Inflammatory macrophage (primary cell): ENCODE data around the gene PDE7B.
"Not testable (repeated sequence)": the region's sequence is repeated elsewhere in the genome, so short reads cannot be mapped to it uniquely, and the experiment has no call there.

Experiments used
- DNase-seq, 2 donors: peaks; one replicate each; pipeline ENCODE4 v3.0.0-alpha.2; 2020 to 2022

Gene PDE7B

DNA sequence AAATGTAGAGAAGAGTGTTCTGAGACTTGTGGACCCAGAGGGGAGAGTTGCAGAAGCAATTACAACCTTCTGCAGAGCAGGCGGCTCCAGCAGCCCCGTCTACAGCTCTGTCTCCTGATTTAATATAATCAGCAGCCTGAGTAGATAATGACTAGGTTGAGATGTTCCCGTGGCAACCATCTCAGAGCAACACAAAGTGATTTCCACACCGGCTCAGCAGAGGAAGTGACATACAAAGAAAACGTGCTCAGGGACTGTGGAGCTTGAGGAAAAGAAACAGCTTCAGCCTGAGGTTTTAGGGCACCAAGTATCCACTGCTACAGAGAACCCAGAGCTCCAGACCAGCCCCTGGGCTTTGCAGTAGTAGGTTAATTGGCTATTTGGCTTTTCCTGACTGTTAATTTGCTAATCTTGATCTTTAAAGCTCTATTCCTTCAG is 262.3 kb downstream of the PDE7B start:
- DNase-seq: peak; percentile 72 to 75

DNA sequence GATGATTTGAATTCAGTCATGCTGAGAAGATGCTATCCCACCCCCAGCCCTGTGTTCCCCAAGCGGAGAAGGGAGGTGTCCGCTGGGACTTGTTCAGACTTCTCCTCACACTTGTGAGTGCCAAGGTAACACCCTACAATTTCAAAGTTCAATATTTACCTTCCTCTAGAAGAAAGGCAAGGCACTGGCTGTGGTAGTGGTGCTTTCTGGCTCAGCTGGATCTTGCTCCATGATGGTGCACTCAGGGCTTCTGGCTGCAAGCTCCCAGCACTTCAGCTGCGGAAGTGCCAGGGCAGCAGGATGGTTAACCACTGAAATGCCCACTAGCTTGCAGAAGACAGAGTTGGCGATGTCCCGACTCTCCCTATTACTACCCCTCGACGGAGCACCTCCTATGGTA is 263.2 kb downstream of the PDE7B start:
- DNase-seq: no peak

- DNase-seq: no peak
Observed at GRCh38 chr6:136115941-136116340, 264.4 kb downstream of the PDE7B start.

- DNase-seq: peak in 1 of 2 donors; percentile 2
Observed at GRCh38 chr6:136117081-136117480, 265.6 kb downstream of the PDE7B start.

DNA sequence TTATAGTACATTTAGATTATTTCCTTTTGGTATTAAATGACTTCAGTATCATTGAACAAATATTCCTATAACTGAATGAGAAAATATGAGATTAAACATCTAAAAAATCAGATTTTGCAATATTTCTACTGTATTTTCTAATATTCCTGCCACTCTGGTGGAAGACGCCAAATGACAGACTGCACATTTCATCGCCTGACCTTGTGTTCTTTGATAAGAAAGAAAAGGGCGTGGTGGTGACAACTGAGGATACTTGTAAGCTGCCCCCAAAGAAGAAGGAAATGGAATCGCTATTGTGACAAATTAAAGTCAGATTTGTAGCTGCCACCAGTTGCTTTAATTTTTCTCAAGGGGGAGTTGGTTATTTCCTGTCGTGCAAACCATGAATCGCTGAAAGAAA is 267.3 kb downstream of the PDE7B start:
- no peak for DNase-seq

DNA sequence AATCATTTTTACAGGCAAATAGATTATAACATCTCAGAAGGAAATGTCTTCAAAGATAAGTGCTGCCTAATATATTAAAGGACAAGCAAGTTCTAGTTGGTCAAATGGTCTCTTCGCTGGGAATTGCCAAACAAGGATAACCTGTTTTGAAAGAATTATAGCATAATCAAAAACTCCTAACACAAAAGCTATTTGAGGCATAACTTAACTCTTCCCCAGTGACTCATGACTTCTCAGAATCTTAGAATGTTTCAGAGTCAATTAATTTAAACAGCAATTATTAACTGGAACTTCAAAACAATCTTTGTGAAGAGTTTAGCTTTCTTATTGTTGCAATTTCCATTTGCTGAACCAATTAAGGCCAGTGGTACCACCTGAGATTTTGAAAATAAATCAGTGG is 272.0 kb downstream of the PDE7B start:
- no peak for DNase-seq

DNA sequence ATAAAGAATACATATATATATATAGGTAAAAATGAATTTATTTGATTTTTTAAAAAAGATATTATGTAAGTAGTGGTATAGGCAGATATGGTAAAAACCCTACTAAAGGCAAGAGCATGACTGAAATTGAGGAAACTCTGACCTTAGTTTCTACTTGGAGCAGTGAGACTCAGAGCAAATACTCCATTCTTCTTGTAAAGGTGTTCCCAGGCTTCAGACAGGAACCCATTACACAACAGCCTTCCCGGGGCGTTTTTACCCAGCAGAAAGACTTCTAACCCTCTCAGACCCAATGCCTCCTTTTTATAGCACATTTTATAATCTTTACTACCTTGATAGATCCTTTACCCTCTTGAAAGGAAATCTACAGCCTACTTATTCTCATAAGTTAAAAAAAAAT is 274.1 kb downstream of the PDE7B start:
- DNase-seq: no peak

- DNase-seq: no peak
Observed at GRCh38 chr6:136127873-136128272, 276.4 kb downstream of the PDE7B start.

- DNase-seq: peak; percentile 33 to 39
Observed at GRCh38 chr6:136129365-136129764, 277.9 kb downstream of the PDE7B start.

GRCh38 chr6:136134268-136134667 is 282.8 kb downstream of the PDE7B start:
- DNase-seq: no peak

DNA sequence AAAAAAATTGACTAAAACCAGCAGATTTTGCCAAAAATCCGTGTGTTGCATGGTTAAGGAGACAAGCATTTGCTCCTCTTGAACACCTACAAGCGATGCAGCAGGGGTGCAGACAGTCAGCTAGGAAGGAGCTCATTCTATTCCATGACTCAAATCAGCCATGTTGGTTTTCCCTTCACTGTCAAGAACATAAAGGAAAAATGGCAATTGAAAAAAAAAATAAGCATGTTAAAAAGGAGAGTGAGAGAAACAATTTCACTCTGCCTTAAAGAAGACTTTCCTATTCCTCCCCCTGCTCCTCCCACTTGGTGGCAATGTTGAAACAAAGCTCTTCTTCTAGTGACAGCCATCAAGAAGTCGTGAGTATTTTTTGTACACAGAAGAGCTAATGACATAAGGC is 283.2 kb downstream of the PDE7B start:
- no peak for DNase-seq

- no peak for DNase-seq
Observed at GRCh38 chr6:136136274-136136673, 284.8 kb downstream of the PDE7B start.

GRCh38 chr6:136137008-136137692 is 285.6 kb downstream of the PDE7B start:
- no peak for DNase-seq

DNA sequence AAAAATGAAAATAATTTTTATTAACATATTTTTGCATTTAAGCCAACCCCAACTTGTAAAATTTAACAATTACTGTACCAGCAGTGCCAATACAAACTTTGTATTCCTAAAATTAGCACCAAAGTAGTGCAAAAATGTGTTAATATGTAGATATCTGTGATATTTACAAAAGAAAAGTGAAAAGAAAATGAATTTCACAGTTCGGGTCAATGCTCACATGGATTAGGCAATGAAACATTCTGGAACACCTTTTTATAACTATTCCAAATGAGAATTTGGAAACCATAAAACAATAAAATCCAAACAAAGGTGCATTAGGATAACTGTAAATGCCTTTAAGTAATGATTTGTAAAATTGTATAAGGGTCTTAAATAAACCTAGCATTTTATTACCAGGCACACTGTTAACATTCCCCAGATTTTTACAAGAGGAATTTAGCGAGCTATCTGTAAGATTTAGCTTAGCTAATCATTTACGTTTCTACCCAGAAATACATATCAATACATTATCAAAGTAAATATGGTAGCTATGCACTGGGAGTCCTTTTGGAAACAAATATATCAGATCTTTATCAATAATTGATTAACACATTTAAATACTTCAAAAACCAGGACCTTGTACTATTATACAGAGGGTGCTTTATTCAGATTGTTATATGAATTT is 286.4 kb downstream of the PDE7B start:
- DNase-seq: no peak

- not testable (repeated sequence) for DNase-seq
Observed at GRCh38 chr6:136139111-136139510, 287.6 kb downstream of the PDE7B start.

DNA sequence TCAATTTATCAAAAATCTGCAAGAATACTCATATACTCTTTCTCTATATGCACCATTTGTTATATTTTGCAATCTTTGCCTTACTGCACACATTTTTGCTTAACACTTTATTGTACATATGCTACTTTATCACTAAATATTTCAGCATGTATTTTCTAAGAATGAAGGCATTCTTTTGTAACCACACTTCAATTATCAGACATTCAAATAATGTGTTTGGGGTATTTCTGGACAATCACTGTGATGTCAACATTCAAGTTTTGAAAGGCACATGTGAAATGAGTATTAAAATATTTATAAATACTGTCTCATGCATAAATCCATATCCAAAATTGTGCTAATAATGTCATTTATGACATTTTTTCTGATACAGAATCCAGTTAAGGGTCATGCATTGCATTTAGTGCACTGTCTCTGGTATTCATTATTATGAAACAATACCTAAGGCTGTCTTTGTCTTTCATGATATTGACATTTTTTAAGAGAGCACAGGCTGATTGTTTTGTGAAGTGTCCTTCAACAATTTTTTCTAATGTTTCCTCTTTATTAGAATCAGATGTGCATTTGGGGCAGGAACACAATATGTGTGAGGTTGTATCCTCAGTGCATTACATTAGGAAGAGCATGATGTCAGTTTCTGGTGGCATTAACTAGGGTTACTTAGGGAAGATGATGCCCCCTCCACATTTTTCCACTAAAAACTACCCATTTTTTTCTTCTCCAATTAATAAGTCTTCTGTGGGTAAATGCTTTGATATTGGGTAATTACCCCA is 292.9 kb downstream of the PDE7B start:
- DNase-seq: no peak

DNA sequence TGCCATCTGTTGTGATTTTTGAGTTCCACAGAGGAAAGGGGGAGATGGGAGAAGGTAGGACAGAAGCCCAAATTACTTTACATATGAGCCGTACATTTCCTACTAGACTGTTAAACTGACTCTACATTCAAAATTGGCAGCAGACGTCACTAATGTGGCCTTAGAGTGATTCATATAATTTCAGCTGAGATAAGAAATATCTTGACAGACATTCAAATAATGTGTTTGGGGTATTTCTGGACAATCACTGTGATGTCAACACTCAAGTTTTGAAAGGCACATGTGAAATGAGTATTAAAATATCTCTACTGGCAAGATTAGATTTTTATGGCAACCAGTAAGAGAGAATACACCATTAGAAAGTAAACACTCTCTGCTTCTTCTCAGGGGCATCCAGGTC is 294.6 kb downstream of the PDE7B start:
- DNase-seq: no peak

DNA sequence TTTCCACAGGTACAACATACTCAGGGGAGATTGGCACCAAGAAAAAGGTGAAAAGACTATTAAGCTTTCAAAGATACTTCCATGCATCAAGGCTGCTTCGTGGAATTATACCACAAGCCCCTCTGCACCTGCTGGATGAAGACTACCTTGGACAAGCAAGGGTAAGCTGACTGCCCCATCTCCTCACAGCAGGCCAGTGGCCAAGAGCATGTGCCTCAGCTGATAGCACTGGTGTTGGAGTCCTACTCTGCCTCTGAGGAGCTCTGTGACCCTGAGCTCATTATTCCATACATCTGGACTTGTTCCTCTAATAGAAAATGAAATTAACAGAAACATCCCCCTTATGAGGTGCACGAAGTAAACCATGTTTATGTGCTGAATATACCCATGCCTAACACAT is 295.8 kb downstream of the PDE7B start:
- no peak for DNase-seq

DNA sequence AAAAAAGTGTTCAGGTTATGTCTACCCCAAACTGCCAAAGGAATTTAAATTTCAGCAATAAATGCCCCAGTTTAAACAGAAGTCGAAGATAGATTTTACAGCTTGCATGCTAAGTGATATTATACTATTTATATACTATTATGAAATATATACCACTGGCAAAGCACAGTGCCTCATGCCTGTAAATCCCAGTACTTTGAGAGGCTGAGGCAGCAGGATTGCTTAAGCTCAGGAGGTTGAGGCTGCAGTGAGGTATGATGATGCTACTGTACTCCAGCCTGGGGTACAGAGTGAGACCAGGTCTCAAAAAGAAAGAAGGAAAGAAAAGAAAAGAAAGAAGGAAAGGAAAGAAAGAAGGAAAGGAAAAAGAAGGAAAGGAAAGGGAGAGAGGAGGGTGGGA is 296.6 kb downstream of the PDE7B start:
- no peak for DNase-seq

DNA sequence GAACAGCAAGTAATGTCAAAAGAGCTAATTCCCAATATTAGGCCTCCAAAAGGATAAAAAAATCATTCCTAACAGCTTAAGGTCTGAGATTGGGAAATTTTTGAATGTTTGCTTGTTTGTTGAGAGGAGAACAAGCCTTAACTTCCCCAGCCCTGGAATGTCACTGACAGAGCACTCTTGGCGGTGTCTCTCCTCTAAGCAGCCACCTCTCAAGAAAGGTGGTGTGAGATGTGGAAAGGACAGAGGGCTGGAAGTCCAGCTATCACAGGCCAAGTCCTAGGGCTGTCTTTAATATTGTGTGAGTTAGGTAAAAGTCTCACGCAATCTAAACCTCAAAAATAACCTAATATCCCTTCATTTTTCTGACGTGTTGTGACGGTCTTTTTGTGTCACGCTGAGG is 297.0 kb downstream of the PDE7B start:
- DNase-seq: no peak

DNA sequence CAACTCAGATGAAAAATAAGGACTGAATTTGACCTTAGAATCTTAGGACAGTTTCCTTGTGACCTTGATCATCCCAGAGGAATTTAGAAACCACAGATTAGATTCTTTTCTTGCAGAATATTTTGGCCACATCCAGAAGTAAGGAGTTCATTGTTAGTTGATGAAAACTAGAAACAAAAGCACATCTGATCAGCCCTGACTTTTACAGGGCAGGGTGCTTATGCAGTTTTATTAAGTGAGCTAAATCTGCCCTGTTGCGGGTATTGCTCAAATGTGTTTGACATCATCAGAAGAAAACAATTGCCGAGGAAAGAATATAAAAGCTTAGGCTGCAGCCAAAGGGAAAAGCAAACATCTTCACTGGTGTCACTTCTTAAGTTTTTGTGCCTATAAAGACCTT is 297.8 kb downstream of the PDE7B start:
- no peak for DNase-seq

GRCh38 chr6:136150961-136151360 is 299.5 kb downstream of the PDE7B start:
- no peak for DNase-seq

DNA sequence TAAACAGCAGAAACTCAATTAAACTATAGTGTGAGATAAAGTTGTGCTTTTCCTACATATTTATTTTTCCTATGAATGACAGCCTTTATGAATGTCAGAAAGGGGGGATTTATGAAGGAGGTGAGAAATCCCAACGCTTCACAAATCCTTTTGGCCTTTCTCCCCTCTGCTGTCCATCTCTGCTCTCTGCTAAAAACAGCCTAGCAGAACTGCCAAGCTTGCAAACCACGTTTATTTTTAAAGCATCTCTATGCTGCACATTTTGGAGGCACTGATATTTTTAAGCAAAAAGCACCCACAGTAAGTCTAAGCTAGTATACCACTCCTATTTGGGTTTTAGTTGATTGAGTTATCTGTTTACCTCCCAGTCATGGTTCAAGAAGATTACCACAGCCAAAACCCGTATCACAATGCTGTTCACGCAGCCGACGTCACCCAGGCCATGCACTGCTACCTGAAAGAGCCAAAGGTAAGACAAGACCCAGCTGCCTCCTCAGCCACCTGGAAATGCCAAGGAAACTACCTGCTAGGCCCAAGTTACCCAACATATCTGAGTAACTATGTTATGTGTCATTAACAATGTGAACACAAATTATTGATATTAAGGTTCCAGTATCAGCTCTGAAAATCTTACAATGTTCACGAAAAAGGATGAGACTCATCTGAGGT is 302.3 kb downstream of the PDE7B start:
- DNase-seq: no peak
